Neural progenitor cell (in vitro differentiated cells): ENCODE measurements around the gene TNIK. TPM values are rescaled to one million over a fixed set of nuclear protein-coding genes. Genes with fewer than 3 reads are reported as not detected.

Experiments
- DNase-seq: peaks from one replicate; pipeline ENCODE4 v3.0.0-alpha.2; 2016; ENCODE audit warnings: low spot score
- H2AFZ ChIP-seq: fragments of 200-600 bp; sonication (generic); replicated peaks from 2 replicates; pipeline ENCODE4 v1.6.1; 2016; ENCODE audit warnings: antibody characterized with exemption
- H3F3A ChIP-seq: fragments of 200-600 bp; sonication (generic); 2 replicates; pipeline ENCODE4 v1.6.1; 2016; ENCODE audit warnings: antibody characterized with exemption, low read depth
- H3K27ac ChIP-seq: fragments of 200-600 bp; sonication (generic); 2 replicates; pipeline ENCODE4 v1.5.1; 2016; ENCODE audit warnings: mild to moderate bottlenecking
- H3K27me3 ChIP-seq: fragments of 200-600 bp; sonication (generic); 2 replicates; pipeline ENCODE4 v1.6.1; 2016; ENCODE audit warnings: mild to moderate bottlenecking, moderate library complexity
- H3K36me3 ChIP-seq: fragments of 200-600 bp; sonication (generic); 2 replicates; pipeline ENCODE4 v1.5.1; 2016
- H3K4me1 ChIP-seq: fragments of 200-600 bp; sonication (generic); 2 replicates; pipeline ENCODE4 v1.6.1; 2016; ENCODE audit warnings: mixed run types
- H3K4me2 ChIP-seq: fragments of 200-600 bp; sonication (generic); 2 replicates; pipeline ENCODE4 v1.6.1; 2016
- H3K4me3 ChIP-seq: fragments of 200-600 bp; sonication (generic); 2 replicates; pipeline ENCODE4 v1.5.1; 2016
- H3K79me2 ChIP-seq: fragments of 200-600 bp; sonication (generic); 2 replicates; pipeline ENCODE4 v1.6.1; 2016; ENCODE audit warnings: low read depth
- H3K9ac ChIP-seq: fragments of 200-600 bp; sonication (generic); 2 replicates; pipeline ENCODE4 v1.6.1; 2016
- H3K9me3 ChIP-seq: fragments of 200-600 bp; sonication (generic); 2 replicates; pipeline ENCODE4 v1.5.1; 2016; ENCODE audit warnings: low read depth
- H4K20me1 ChIP-seq: fragments of 200-600 bp; sonication (generic); 2 replicates; pipeline ENCODE4 v1.6.1; 2016; ENCODE audit warnings: low read depth
- H3K27ac Mint-ChIP-seq: 3 replicates; pipeline ENCODE4 v1.8.0; 2021; ENCODE audit warnings: mixed read lengths
- H3K27me3 Mint-ChIP-seq: 2 replicates; pipeline ENCODE4 v1.8.0; 2022; ENCODE audit warnings: low read depth, mild to moderate bottlenecking, inconsistent platforms, moderate library complexity, mixed read lengths; ENCODE audit not compliant: insufficient read depth
- H3K36me3 Mint-ChIP-seq: 3 replicates; pipeline ENCODE4 v1.8.0; 2021; ENCODE audit warnings: mixed read lengths
- H3K4me1 Mint-ChIP-seq: 3 replicates; pipeline ENCODE4 v1.8.0; 2021; ENCODE audit warnings: mixed read lengths
- H3K4me3 Mint-ChIP-seq: 3 replicates; pipeline ENCODE4 v1.8.0; 2021; ENCODE audit warnings: mild to moderate bottlenecking, moderate library complexity, mixed read lengths
- H3K9me3 Mint-ChIP-seq: 3 replicates; pipeline ENCODE4 v1.8.0; 2020; ENCODE audit warnings: mixed read lengths
- CTCF ChIP-seq: fragments of 200-600 bp; sonication (generic); IDR thresholded peaks from 2 replicates; pipeline ENCODE4 v1.5.1; 2017; ENCODE audit warnings: antibody characterized with exemption, mild to moderate bottlenecking
- EZH2 ChIP-seq: fragments of 200-600 bp; sonication (generic); IDR thresholded peaks from 2 replicates; pipeline ENCODE4 v1.6.1; 2017; ENCODE audit warnings: antibody characterized with exemption, mild to moderate bottlenecking, moderate library complexity
- EZH2phosphoT487 ChIP-seq: fragments of 200-600 bp; sonication (generic); IDR thresholded peaks from 2 replicates; pipeline ENCODE4 v1.6.1; 2017; ENCODE audit warnings: antibody characterized with exemption
- total RNA-seq: library from RNA; depleted of rRNA; stranded (reverse); fragments of >200 nt; gene quantifications from 2 replicates; pipeline ENCODE4 v1.2.3, GENCODE V29; 2015; ENCODE audit warnings: low replicate concordance

TNIK gene
- total RNA-seq, 1 donor from 2014 or later: 3.0 TPM

- Histone ChIP-seq H2AFZ (no peak overlapping the region), H3K4me3 (no peak overlapping the region), H3K79me2 (no peaks in the 10 kb centered on the region), H4K20me1 (no peaks in the 10 kb centered on the region), H3K27me3 (no peaks in the 10 kb centered on the region), H3K36me3 (no peaks in the 10 kb centered on the region), H3K9me3 (no peaks in the 10 kb centered on the region), H3K4me2 (no peak overlapping the region), H3F3A (no peaks in the 10 kb centered on the region), H3K4me1 (peaks cover 9% of the 10 kb centered on the region), H3K27ac (no peak overlapping the region), H3K9ac (no peak overlapping the region)
- no peaks in the 10 kb centered on the region for H3K27me3 Mint-ChIP-seq
- H3K27ac Mint-ChIP-seq: no peak overlapping the region
- peaks cover 1% of the 10 kb centered on the region for H3K9me3 Mint-ChIP-seq
- no peak overlapping the region for H3K4me3 Mint-ChIP-seq
- TF ChIP-seq CTCF: no peak
- no peak for TF ChIP-seq EZH2
- no peak for TF ChIP-seq EZH2phosphoT487
- peaks cover 4% of the 10 kb centered on the region for H3K36me3 Mint-ChIP-seq
- DNase-seq: no peak
- peaks cover 11% of the 10 kb centered on the region for H3K4me1 Mint-ChIP-seq
Observed at GRCh38 chr3:171297207-171297606, 163.0 kb downstream of the TNIK start.

DNA sequence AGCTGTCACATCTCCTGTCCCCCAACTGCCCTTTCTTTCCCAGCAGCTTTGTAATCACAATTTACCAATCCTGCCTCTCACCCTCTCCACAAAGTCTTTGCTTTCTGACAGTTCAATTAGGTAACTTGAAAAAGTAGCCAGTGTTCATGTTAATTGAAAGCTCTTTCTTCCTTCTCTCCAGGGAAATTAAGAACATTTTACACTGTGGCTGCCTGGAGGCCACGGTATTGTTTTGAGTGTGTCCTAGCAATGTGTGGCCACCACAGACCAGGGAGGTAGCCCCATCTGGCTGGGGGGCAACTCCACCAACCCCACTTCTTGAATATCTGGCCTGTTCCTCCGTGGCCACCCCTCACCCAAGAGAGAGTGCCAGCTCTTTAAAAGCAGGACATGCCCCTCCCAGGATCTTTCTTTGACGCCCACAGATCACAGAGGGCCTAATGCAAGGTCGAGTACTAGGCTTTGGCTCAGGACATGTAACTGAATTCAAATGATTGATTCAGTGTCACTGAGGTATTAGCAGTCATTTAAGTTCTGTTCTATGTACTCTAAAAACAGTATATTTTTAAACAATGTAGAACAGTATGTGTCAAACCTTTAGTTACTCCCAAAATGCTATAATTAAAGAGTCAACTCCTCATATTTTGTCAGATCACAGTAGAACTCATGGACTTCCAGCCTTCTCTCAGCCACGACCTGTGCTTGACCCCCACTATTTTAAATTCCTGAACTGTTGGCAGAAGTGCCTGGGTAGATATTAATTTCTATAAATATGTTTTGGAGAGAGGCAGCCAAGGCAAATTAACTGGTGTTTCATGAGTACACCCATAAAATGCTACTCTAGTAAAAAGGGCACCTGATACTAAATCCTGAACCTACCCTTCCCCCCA is 164.5 kb downstream of the TNIK start:
- Histone ChIP-seq H3K36me3 (no peaks in the 10 kb centered on the region), H3K4me1 (peaks cover 9% of the 10 kb centered on the region), H3F3A (no peaks in the 10 kb centered on the region), H3K79me2 (no peaks in the 10 kb centered on the region), H3K4me3 (no peak overlapping the region), H3K27me3 (no peaks in the 10 kb centered on the region), H3K9ac (no peak overlapping the region), H2AFZ (no peak overlapping the region), H3K9me3 (no peaks in the 10 kb centered on the region), H3K4me2 (no peak overlapping the region), H3K27ac (no peak overlapping the region), H4K20me1 (no peaks in the 10 kb centered on the region)
- Mint-ChIP-seq H3K27me3 (no peaks in the 10 kb centered on the region), H3K9me3 (peaks cover 1% of the 10 kb centered on the region), H3K27ac (peak overlapping the region; percentile 9), H3K4me3 (no peak overlapping the region), H3K36me3 (peaks cover 3% of the 10 kb centered on the region), H3K4me1 (peaks cover 11% of the 10 kb centered on the region)
- DNase-seq: peak; percentile 4
- TF ChIP-seq EZH2 (no peak), EZH2phosphoT487 (no peak)

DNA sequence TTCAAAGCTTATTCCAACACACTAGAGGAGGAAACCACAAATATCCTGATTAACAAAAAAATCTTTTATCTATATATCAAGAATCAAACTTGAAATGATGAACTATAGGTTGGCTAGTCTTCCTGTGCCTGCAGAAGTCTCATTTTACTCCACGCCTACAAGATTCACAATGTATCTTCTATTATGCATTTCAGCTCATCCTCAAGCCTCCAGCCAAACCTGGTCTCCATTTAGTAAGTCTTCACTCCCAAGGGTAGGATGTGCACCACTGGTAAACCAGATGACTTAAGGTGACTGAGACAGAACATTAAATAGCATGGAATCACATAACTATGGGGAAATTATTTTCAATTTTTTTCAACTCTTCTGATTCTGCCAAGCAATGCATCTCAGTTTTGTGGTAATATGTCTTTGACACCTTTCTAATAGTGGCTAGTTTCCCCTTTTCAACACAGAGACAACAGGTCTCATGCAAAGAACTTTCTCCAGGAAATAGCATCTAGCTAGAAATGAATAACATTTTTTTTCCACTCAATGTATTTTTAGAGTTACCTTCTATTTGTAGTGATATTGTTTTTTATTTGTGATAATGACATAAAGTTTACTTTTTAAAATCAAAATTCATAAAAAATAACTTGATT is 166.9 kb downstream of the TNIK start:
- Histone ChIP-seq H3K9ac (no peak overlapping the region), H3F3A (no peaks in the 10 kb centered on the region), H2AFZ (no peak overlapping the region), H3K4me3 (no peak overlapping the region), H3K27ac (no peak overlapping the region), H3K27me3 (no peaks in the 10 kb centered on the region), H3K4me2 (no peak overlapping the region), H4K20me1 (no peaks in the 10 kb centered on the region), H3K9me3 (no peaks in the 10 kb centered on the region), H3K79me2 (no peaks in the 10 kb centered on the region), H3K36me3 (no peaks in the 10 kb centered on the region), H3K4me1 (peaks cover 9% of the 10 kb centered on the region)
- H3K4me1 Mint-ChIP-seq: peaks cover 11% of the 10 kb centered on the region
- peaks cover 1% of the 10 kb centered on the region for H3K9me3 Mint-ChIP-seq
- DNase-seq: no peak
- no peak overlapping the region for H3K27ac Mint-ChIP-seq
- H3K36me3 Mint-ChIP-seq: peaks cover under 1% of the 10 kb centered on the region
- H3K4me3 Mint-ChIP-seq: no peak overlapping the region
- TF ChIP-seq EZH2 (no peak), CTCF (no peak), EZH2phosphoT487 (no peak)
- H3K27me3 Mint-ChIP-seq: no peaks in the 10 kb centered on the region

DNA sequence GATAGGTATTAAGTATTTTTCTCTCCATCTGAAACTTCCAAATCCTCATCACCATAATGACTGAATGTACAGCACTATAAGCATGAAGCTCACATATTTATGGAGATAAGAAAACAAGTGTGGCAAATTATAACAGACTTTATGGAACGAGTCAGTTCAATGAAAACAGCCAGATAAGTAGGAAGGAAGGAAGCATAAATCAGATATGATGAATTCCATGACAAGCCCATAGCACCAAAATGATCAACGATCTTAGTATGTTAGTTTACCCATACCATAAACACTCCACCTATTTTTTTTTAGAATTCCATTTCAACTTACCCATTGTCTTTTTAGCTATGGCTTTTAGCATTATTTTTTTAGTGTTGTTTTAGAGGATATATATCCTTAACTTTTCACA is 169.5 kb downstream of the TNIK start:
- Mint-ChIP-seq H3K4me3 (no peak overlapping the region), H3K9me3 (peaks cover 1% of the 10 kb centered on the region), H3K4me1 (peaks cover 5% of the 10 kb centered on the region), H3K36me3 (peaks cover 1% of the 10 kb centered on the region), H3K27me3 (no peaks in the 10 kb centered on the region), H3K27ac (no peak overlapping the region)
- Histone ChIP-seq H3K79me2 (no peaks in the 10 kb centered on the region), H3K9ac (no peak overlapping the region), H3K4me3 (no peak overlapping the region), H3K27me3 (no peaks in the 10 kb centered on the region), H3K27ac (no peak overlapping the region), H3K4me2 (no peak overlapping the region), H3F3A (no peaks in the 10 kb centered on the region), H3K4me1 (peaks cover 9% of the 10 kb centered on the region), H3K9me3 (no peaks in the 10 kb centered on the region), H2AFZ (no peak overlapping the region), H4K20me1 (no peaks in the 10 kb centered on the region), H3K36me3 (no peaks in the 10 kb centered on the region)
- TF ChIP-seq CTCF (no peak), EZH2 (no peak), EZH2phosphoT487 (no peak)
- DNase-seq: no peak
